Activated naive CD8-positive, alpha-beta T cell (primary cell): ENCODE results near the gene NDUFA5.

Experiments used
- H3K27ac Mint-ChIP-seq: one replicate; pipeline ENCODE4 v1.8.0; 2021; ENCODE audit warnings: mixed read lengths
- H3K27me3 Mint-ChIP-seq: one replicate; pipeline ENCODE4 v1.8.0; 2021; ENCODE audit warnings: mixed read lengths
- H3K36me3 Mint-ChIP-seq: one replicate; pipeline ENCODE4 v1.8.0; 2021; ENCODE audit warnings: mixed read lengths
- H3K4me1 Mint-ChIP-seq: one replicate; pipeline ENCODE4 v1.8.0; 2021; ENCODE audit warnings: low read depth, mixed read lengths
- H3K4me3 Mint-ChIP-seq: one replicate; pipeline ENCODE4 v1.8.0; 2021; ENCODE audit warnings: mild to moderate bottlenecking, mixed read lengths
- H3K9me3 Mint-ChIP-seq: one replicate; pipeline ENCODE4 v1.8.0; 2021; ENCODE audit warnings: low read depth, mixed read lengths

Gene NDUFA5

DNA sequence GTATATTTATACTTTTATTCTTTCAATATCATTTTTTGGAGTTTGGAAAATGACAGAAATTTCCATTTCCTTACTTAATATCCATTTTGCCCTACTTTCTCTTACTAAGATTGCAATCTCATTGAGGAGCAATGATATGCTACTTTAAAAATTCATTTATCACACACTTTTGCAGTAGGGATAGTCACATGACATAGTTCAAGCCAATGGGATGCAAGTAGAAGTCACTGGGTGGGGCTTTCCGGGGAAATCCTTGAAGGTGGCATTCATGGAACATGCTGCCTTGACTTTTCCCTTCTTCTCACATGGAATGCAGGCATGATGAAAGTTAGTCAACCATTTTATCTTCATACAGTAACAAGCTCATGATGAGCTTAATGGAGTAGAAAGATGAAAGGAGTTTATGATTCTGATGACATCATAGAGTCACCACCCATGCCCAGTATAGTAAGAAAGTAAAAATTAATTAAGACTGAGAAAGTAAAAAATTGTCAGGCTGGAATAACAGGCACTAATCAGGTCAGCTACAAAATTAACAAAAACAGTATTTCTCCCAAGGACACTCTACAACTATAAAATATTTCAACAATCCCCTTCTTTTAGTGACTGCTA, 56.6 kb downstream of the NDUFA5 start:
- H3K4me1 Mint-ChIP-seq: no peaks in the 10 kb centered on the region
- peaks cover 23% of the 10 kb centered on the region for H3K27me3 Mint-ChIP-seq
- H3K36me3 Mint-ChIP-seq: no peaks in the 10 kb centered on the region
- H3K4me3 Mint-ChIP-seq: no peak overlapping the region
- H3K9me3 Mint-ChIP-seq: no peaks in the 10 kb centered on the region
- no peak overlapping the region for H3K27ac Mint-ChIP-seq

- Mint-ChIP-seq H3K4me1 (no peaks in the 10 kb centered on the region), H3K27ac (no peak overlapping the region)
Observed at GRCh38 chr7:123499211-123499970, 58.2 kb downstream of the NDUFA5 start.

DNA sequence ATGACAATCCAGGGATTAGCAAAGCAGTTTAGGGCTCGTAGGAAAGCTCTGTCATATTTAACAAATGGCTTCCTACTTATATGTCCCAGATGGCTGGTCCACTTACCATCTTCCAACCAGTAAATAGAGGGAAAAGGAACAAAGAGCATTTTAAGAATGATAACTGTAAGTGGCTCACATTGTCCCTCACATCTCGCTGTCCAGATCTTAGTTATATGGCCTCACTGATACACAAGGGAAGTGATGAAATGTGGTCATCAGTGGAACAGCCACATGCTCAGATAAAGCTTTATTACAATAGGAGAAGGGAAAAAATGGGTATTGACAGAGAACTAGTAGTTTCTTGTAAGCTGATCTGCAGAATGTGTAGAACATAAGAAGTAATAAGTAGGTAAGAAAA, 59.0 kb downstream of the NDUFA5 start:
- Mint-ChIP-seq H3K36me3 (no peaks in the 10 kb centered on the region), H3K27me3 (peaks cover 25% of the 10 kb centered on the region), H3K27ac (no peak overlapping the region), H3K9me3 (no peaks in the 10 kb centered on the region), H3K4me1 (peaks cover 2% of the 10 kb centered on the region), H3K4me3 (no peak overlapping the region)

More at GRCh38 chr7:123499211-123499970, 58.2 kb downstream of the NDUFA5 start:
- Mint-ChIP-seq H3K9me3 (no peaks in the 10 kb centered on the region), H3K4me3 (no peak overlapping the region), H3K27me3 (peaks cover 25% of the 10 kb centered on the region), H3K36me3 (no peaks in the 10 kb centered on the region)

- Mint-ChIP-seq H3K36me3 (no peaks in the 10 kb centered on the region), H3K4me1 (peaks cover 2% of the 10 kb centered on the region), H3K9me3 (no peaks in the 10 kb centered on the region), H3K27ac (no peak overlapping the region), H3K27me3 (peaks cover 28% of the 10 kb centered on the region), H3K4me3 (no peak overlapping the region)
Observed at GRCh38 chr7:123498031-123498430, 59.6 kb downstream of the NDUFA5 start.

- Mint-ChIP-seq H3K27me3 (peaks cover 19% of the 10 kb centered on the region), H3K4me3 (no peak overlapping the region), H3K9me3 (no peaks in the 10 kb centered on the region), H3K36me3 (no peaks in the 10 kb centered on the region), H3K4me1 (peaks cover 2% of the 10 kb centered on the region), H3K27ac (no peak overlapping the region)
Observed at GRCh38 chr7:123494193-123494796, 63.3 kb downstream of the NDUFA5 start.

DNA sequence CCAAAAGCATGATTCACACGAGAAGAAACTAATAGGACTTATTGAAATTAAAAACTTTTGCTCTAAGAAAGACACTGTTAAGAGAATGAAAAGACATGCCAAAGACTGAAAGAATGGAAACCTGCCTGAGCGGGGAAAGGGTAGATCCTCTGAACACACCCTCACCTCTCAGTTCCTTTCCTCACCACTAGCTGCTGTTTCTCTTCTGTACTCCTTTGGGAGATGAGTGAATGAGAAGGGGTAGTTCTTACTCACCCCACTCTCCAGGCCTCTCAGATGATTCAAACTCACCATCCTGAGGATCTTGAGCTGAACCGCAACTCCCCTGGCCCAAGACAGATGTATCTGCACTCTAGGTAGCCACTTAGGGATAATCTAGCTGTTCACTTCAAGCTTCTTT, 65.1 kb downstream of the NDUFA5 start:
- H3K4me1 Mint-ChIP-seq: peaks cover 2% of the 10 kb centered on the region
- no peaks in the 10 kb centered on the region for H3K36me3 Mint-ChIP-seq
- H3K27ac Mint-ChIP-seq: no peak overlapping the region
- H3K4me3 Mint-ChIP-seq: no peak overlapping the region
- peaks cover 9% of the 10 kb centered on the region for H3K27me3 Mint-ChIP-seq
- no peaks in the 10 kb centered on the region for H3K9me3 Mint-ChIP-seq
